ENCODE measurements around the gene POU3F2. TPM values are rescaled to one million over a fixed set of nuclear protein-coding genes. Genes with fewer than 3 reads are reported as not detected.

The POU3F2 gene
- total RNA-seq, 4 donors from 2014 or later: 0.08 TPM; not detected in 3

- Histone ChIP-seq H3K36me3 (peaks cover 0 to 46% of the 10 kb centered on the region in 2 donors), H3K27me3 (no peaks in the 10 kb centered on the region), H3K27ac (no peak overlapping the region), H3K4me3 (no peak overlapping the region), H3K4me1 (no peaks in the 10 kb centered on the region), H3K9me3 (no peaks in the 10 kb centered on the region)
- no peak for ATAC-seq
- no peak for TF ChIP-seq POLR2AphosphoS5 (IDR thresholded peaks at IDR 0.05)
- no peak for TF ChIP-seq POLR2A (IDR thresholded peaks at IDR 0.05)
- no peak for TF ChIP-seq EP300 (IDR thresholded peaks at IDR 0.05)
- TF ChIP-seq, protein P1, sequence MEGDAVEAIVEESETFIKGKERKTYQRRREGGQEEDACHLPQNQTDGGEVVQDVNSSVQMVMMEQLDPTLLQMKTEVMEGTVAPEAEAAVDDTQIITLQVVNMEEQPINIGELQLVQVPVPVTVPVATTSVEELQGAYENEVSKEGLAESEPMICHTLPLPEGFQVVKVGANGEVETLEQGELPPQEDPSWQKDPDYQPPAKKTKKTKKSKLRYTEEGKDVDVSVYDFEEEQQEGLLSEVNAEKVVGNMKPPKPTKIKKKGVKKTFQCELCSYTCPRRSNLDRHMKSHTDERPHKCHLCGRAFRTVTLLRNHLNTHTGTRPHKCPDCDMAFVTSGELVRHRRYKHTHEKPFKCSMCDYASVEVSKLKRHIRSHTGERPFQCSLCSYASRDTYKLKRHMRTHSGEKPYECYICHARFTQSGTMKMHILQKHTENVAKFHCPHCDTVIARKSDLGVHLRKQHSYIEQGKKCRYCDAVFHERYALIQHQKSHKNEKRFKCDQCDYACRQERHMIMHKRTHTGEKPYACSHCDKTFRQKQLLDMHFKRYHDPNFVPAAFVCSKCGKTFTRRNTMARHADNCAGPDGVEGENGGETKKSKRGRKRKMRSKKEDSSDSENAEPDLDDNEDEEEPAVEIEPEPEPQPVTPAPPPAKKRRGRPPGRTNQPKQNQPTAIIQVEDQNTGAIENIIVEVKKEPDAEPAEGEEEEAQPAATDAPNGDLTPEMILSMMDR (IDR thresholded peaks at IDR 0.05): no peak
- 87 to 92% methylated on average over 2 to 3 of the region's 3 CpGs for WGBS, 2 donors (ENCODE audit: low coverage in 1 of 2)
Measured at GRCh38 chr6:98887650-98888049, 53.3 kb downstream of the POU3F2 start.

Other genes starting within 250 kb of the POU3F2 start
- gene FBXL4, start 113.4 kb downstream of the POU3F2 start, total RNA-seq: 10 to 100 TPM; 15.6 to 21.9 (median 18.8) TPM